ENCODE measurements around the gene LRRFIP2. TPM values are rescaled to one million over a fixed set of nuclear protein-coding genes. Genes with fewer than 3 reads are reported as not detected.

The LRRFIP2 gene
- polyA plus RNA-seq, 12 donors, result 33.1 to 76.3 (median 45.3) TPM; not detected in 1

DNA sequence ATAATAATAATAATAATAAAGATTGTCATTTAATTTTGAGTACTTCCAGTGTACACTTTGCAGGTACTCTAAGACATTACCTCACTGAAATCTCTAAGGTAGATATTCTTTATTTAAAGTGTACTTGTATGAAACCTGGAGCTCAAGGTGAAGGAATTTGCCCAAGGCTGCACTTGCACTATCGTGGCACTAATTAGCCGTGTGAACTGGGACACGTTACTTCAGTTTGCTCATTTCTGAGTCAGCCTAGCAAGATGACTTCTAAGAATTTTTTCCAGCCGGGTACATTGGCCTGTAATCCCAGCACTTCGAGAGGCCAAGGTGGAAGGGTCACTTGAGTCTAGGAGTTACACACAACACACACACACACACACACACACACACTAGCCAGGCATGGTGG, 147.5 kb downstream of the LRRFIP2 start:
- DNase-seq, result no peak

- DNase-seq, result no peak
Observed at GRCh38 chr3:37025561-37026335, 148.6 kb downstream of the LRRFIP2 start.

DNA sequence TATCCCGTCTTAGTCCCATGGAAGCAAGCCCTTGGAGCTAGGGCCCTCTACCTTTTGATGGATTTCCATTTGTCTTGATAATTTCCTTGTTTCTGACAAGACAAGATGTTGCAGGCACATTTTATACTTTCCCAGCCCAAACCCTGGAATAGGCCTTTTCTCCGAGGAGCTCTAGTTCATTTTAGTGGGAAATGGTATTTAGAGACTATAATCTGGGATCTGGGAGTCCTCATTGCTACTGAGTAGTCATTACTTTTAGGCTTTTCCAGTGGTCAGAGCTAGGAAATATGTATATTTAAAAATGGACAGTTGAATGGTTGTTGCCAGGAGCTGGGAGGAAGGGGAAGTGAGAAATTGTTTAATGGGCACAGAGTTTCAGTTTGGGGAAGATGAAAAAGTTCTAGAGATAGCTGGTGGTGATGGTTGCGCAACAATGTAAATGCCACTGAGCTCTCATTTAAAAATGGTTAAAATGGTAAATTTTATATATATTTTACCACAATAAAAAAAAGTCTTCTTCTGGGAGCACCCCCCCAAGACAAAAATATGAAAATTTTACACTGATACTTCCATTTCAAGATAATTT, 149.5 kb downstream of the LRRFIP2 start:
- DNase-seq, result no peak

- no peak for DNase-seq
Observed at GRCh38 chr3:37024092-37024491, 150.3 kb downstream of the LRRFIP2 start.

DNA sequence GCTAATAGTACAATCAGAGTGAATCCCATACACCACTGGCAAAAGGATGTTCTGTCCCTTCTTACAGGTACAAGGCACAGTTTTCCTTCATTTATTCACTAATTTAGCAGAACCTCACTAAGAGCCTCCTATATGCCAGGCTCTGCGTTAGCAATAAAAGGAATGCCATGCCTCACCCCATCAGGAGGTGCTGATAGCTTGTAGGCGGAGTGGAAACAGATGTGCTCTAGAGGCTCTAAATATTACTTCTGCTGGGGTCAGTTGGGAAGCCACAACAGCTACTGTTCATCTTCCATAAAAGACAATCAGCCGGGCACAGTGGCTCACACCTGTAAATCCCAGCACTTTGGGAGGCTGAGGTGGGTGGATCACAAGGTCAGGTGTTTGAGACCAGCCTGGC, 156.7 kb downstream of the LRRFIP2 start:
- DNase-seq, result no peak

DNA sequence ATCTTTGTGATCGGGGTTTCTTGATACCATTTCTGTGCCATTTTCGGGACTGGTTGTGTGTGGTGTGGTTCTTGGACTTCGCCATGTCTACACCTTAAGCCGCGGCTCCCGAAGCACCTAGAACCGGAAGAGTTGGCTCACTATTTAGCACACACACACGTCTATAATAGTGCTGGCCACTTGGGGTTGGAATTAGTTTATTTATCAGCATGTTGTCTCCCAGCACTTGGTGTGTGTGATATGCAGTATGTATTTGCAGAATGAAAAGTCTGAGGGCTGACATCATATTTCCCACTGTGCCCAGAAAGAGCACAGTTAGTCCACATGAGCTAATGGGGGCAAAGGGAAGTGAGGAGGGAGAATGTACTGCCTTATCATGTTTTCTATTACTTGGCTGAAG, 157.5 kb downstream of the LRRFIP2 start:
- no peak for DNase-seq

DNA sequence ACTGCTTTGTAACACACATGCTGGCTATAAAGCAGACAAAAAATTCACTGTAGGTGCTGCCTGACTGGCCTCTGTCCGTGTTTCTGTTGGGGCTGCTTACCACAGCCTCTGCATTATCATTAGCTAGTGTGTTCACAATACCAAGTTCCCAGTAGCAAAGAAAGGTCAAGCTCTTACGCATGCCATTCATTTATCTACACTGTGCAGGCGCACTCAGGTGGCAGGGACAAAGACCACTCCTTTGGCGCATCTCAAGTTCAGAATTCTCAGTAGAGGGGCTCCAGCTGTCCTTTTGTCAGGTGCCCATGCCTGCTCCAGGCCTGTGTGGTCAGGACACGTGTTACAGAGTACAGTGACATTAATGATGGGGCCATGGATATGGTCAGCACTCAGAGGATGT, 158.7 kb downstream of the LRRFIP2 start:
- DNase-seq, result no peak

DNA sequence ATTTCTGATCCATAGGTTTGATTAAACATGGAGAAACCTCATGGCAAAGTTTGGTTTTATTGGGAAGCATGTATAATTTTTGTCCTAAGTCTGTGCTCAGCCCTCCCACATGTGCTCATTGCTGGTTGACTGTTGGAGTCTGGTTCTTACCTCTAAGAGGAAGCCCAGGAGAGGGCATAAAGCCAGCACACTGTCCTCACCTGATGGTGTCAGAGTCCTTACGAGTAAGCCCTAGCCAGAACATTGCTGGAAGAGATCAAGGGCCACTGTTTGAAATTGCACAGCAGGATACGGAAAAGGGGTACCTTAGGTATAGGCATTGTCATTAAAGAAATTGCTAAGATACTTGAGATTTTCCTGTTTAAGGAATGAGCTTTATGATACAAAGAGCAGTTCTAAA, 159.8 kb downstream of the LRRFIP2 start:
- DNase-seq, result no peak

Other genes with a start within 250 kb of the LRRFIP2 start
- gene TRANK1, start 229.5 kb downstream of the LRRFIP2 start, polyA plus RNA-seq (ENCODE audit: insufficient read length in 12 of 12), result 10 to 100 TPM in 1 of 12 donors, 1 to 10 TPM in 10, not detected in 1; 4.0 to 19.3 (median 5.6) TPM
- 10 to 100 TPM in 11 of 12 donors, not detected in 1; 24.4 to 44.4 (median 34.8) TPM for gene EPM2AIP1, start 181.5 kb downstream of the LRRFIP2 start, polyA plus RNA-seq (ENCODE audit: insufficient read length in 12 of 12)
- gene MLH1, start 181.1 kb downstream of the LRRFIP2 start, polyA plus RNA-seq (ENCODE audit: insufficient read length in 12 of 12), result 10 to 100 TPM in 11 of 12 donors, not detected in 1; 33.5 to 59.2 (median 48.6) TPM
- gene GOLGA4, start 68.7 kb upstream of the LRRFIP2 start, polyA plus RNA-seq (ENCODE audit: insufficient read length in 12 of 12), result 10 to 100 TPM in 11 of 12 donors, not detected in 1; 56.5 to 81.1 (median 73.4) TPM